Measurements from ENCODE around the gene RANBP3. TPM values are rescaled to one million over a fixed set of nuclear protein-coding genes. Genes with fewer than 3 reads are reported as not detected.

RANBP3 gene
- total and polyA plus RNA-seq, 2 of the 8 experiments (the other 6 are each of a cell fraction or from before 2014, with no cell fraction given): 95.4 to 122 TPM

DNA sequence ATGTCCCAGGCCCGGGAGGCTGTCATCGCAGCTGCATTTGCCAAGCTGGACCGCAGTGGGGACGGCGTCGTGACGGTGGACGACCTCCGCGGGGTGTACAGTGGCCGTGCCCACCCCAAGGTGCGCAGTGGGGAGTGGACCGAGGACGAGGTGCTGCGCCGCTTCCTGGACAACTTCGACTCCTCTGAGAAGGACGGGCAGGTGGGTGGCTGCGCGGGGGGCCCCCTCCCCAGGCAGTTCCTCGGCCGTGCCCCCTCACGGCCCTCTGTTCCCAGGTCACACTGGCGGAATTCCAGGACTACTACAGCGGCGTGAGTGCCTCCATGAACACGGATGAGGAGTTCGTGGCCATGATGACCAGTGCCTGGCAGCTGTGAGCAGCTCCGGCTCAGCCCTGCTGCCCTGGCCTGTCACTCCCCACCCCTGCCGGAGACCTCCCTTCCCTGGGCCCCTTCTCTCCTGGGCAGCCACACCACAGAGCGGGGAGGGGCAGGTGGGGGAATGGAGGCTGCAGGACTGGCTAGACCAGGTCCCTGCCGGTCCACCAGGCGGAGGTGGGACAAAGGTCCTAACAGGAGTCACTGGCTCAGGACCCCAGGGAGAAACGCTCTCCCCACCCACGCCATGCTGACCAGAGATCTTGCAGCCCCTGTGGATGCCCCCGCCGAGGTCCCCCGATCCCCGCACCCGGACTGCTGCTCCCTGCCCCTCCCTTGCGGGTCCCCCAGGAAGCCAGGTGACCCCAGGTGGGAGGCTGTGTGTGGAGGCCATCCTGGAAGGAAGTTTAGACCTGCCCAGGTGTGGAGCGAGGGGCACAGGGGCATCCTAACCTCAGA lies 62.8 kb downstream of the RANBP3 start:
- H4K8ac ChIP-seq (ENCODE audit: extremely low read depth, insufficient read depth, low read length): no peak overlapping the region
- no peak overlapping the region for H3K9ac ChIP-seq (replicated peaks in 1 of 4; ENCODE audit: extremely low read depth in 1 of 4, low read depth in 3 of 4, low read length in 3 of 4)
- POLR2A ChIA-PET (ENCODE audit: partially characterized antibody): interaction anchor here (0.6 kb wide), 1 partner anchor 20 kb away, joined by 3 read pairs; no protein-coding TSS in a partner anchor
- TF ChIP-seq HDAC6 (IDR thresholded peaks at IDR 0.05; ENCODE audit: low read depth, low read length) (no peak), CHD1 (IDR thresholded peaks at IDR 0.05; ENCODE audit: low read depth, low read length) (no peak), TBP (IDR thresholded peaks at IDR 0.05; ENCODE audit: low read depth, low read length) (no peak), BCL11A (IDR thresholded peaks at IDR 0.05; ENCODE audit: low read depth in 2 of 2, low read length in 2 of 2) (no peak)
- TF ChIP-seq, protein P1, sequence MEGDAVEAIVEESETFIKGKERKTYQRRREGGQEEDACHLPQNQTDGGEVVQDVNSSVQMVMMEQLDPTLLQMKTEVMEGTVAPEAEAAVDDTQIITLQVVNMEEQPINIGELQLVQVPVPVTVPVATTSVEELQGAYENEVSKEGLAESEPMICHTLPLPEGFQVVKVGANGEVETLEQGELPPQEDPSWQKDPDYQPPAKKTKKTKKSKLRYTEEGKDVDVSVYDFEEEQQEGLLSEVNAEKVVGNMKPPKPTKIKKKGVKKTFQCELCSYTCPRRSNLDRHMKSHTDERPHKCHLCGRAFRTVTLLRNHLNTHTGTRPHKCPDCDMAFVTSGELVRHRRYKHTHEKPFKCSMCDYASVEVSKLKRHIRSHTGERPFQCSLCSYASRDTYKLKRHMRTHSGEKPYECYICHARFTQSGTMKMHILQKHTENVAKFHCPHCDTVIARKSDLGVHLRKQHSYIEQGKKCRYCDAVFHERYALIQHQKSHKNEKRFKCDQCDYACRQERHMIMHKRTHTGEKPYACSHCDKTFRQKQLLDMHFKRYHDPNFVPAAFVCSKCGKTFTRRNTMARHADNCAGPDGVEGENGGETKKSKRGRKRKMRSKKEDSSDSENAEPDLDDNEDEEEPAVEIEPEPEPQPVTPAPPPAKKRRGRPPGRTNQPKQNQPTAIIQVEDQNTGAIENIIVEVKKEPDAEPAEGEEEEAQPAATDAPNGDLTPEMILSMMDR (IDR thresholded peaks at IDR 0.05; ENCODE audit: control extremely low read depth in 1 of 3, insufficient read depth in 1 of 3, low read depth in 1 of 3, low read length in 3 of 3): no peak
- no peaks in the 10 kb centered on the region for H3K9me3 ChIP-seq (ENCODE audit: insufficient read depth in 2 of 2, low read depth in 1 of 2, low read length in 1 of 2)
- H2BK12ac ChIP-seq (ENCODE audit: low read depth, low read length): no peak overlapping the region
- H3K27me3 ChIP-seq (replicated peaks in 1 of 4; ENCODE audit: control insufficient read depth in 3 of 4, extremely low read depth in 1 of 4, insufficient read depth in 3 of 4, low read length in 3 of 4): no peaks in the 10 kb centered on the region
- no peak overlapping the region for H4K5ac ChIP-seq (ENCODE audit: insufficient read length, low read depth, low read length)
- DNase-seq (ENCODE audit: low read depth in 1 of 2, low spot score in 2 of 2) (no peak), FAIRE-seq (no peak)
- no peak overlapping the region for H2BK5ac ChIP-seq (ENCODE audit: low read depth, low read length)
- no peaks in the 10 kb centered on the region for H3K4me1 ChIP-seq (replicated peaks in 1 of 4; ENCODE audit: control insufficient read depth in 3 of 4, insufficient read depth in 4 of 4, low read length in 3 of 4)
- no peak overlapping the region for H3K14ac ChIP-seq (ENCODE audit: insufficient read length)
- no peak overlapping the region for H2BK20ac ChIP-seq (ENCODE audit: low read length)
- no peak overlapping the region for H2BK120ac ChIP-seq (replicated peaks; ENCODE audit: low read depth, low read length)
- no peak overlapping the region for H3K27ac ChIP-seq (ENCODE audit: low read depth, low read length)
- 88% methylated on average over 22 of the region's 42 CpGs; no CpG with 5 or more reads in 1 of the 2 experiments for WGBS, 2 experiments (ENCODE audit: extremely low coverage in 1 of 2, insufficient coverage in 1 of 2, insufficient read length in 1 of 2, insufficient replicate concordance in 2 of 2, low coverage in 1 of 2, low lambda C conversion rate in 2 of 2, missing lambda C conversion rate in 1 of 2)
- H3K36me3 ChIP-seq (ENCODE audit: control insufficient read depth in 2 of 4, insufficient read depth in 4 of 4, low read length in 3 of 4): peaks cover 3 to 27% (median 16%) of the 10 kb centered on the region in 4 experiments; a peak in 7 of 8 replicates
- CTCF ChIA-PET (ENCODE audit: partially characterized antibody): interaction anchor here (0.7 kb wide), 3 partner anchors 14 to 120 kb away, joined by 3 to 4 read pairs (median 3); no protein-coding TSS in a partner anchor
- no peak overlapping the region for H3K4ac ChIP-seq (replicated peaks; ENCODE audit: insufficient read length, low read depth, low read length)
- no peak overlapping the region for H3K4me2 ChIP-seq (ENCODE audit: insufficient read depth in 1 of 2, low read depth in 2 of 2, low read length in 2 of 2)
- H3K23me2 ChIP-seq (ENCODE audit: low read depth, low read length): no peaks in the 10 kb centered on the region
- peaks cover 3 to 6% of the 10 kb centered on the region in 2 experiments for H4K20me1 ChIP-seq (replicated peaks in 1 of 2; ENCODE audit: control insufficient read depth in 1 of 2, insufficient read depth in 2 of 2, low read length in 2 of 2)
- no peak overlapping the region for H3K18ac ChIP-seq (ENCODE audit: extremely low read depth, low read length)
- H3K4me3 ChIP-seq (ENCODE audit: extremely low read depth in 1 of 4, insufficient read depth in 2 of 4, low read depth in 3 of 4, low read length in 4 of 4): no peak overlapping the region
- no peak overlapping the region for H3K23ac ChIP-seq (ENCODE audit: insufficient read length)
- H3K56ac ChIP-seq (replicated peaks; ENCODE audit: insufficient read length, low read depth, low read length): no peak overlapping the region
- H3K79me1 ChIP-seq (ENCODE audit: low read depth, low read length): no peaks in the 10 kb centered on the region
- no peak overlapping the region for H2AFZ ChIP-seq (ENCODE audit: low read length)
- no peak overlapping the region for H2AK5ac ChIP-seq (ENCODE audit: low read depth, low read length)
- H3K79me2 ChIP-seq (ENCODE audit: control insufficient read depth in 1 of 2, insufficient read depth in 2 of 2, low read length in 2 of 2): no peaks in the 10 kb centered on the region
- no peak overlapping the region for H2BK15ac ChIP-seq (ENCODE audit: low read length)
- no peak overlapping the region for H4K91ac ChIP-seq (replicated peaks; ENCODE audit: insufficient read length, low read length)

All from H1 (cell line).